Activated CD4-positive, alpha-beta memory T cell treated with anti-CD3 and anti-CD28 coated beads, Interleukin-2, amount 10 ng/mL, durations not matched to agents 7 days and 5 days (primary cell): ENCODE measurements around the gene ABLIM3. TPM values are rescaled to one million over a fixed set of nuclear protein-coding genes. Genes with fewer than 3 reads are reported as not detected.

Source experiments
- CTCF ChIA-PET: fragments of 350-600 bp; sonication (Branson Sonifier 250); formaldehyde crosslinking; loops from one replicate; lab custom pipeline; 2021; ENCODE audit warnings: antibody characterized with exemption, inconsistent platforms; lab: Charles Lee
- POLR2A ChIA-PET: fragments of 350-600 bp; sonication (Branson Sonifier 250); formaldehyde crosslinking; loops from one replicate; lab custom pipeline; 2021; ENCODE audit warnings: antibody characterized with exemption; lab: Charles Lee
- DNase-seq: peaks from one replicate; pipeline ENCODE4 v3.0.0-alpha.2; 2020
- H3K27ac Mint-ChIP-seq: one replicate; pipeline ENCODE4 v1.8.0; 2021; ENCODE audit warnings: mild to moderate bottlenecking, mixed read lengths
- H3K27me3 Mint-ChIP-seq: one replicate; pipeline ENCODE4 v1.8.0; 2021; ENCODE audit warnings: mixed read lengths
- H3K36me3 Mint-ChIP-seq: one replicate; pipeline ENCODE4 v1.8.0; 2021; ENCODE audit warnings: low read depth, mixed read lengths
- H3K4me1 Mint-ChIP-seq: one replicate; pipeline ENCODE4 v1.8.0; 2021; ENCODE audit warnings: mixed read lengths
- H3K4me3 Mint-ChIP-seq: one replicate; pipeline ENCODE4 v1.8.0; 2021; ENCODE audit warnings: mild to moderate bottlenecking, mixed read lengths
- H3K9me3 Mint-ChIP-seq: one replicate; pipeline ENCODE4 v1.8.0; 2021; ENCODE audit warnings: mixed read lengths
- total RNA-seq, 2 experiments: library from RNA; stranded (reverse); gene quantifications; one replicate each; pipeline ENCODE4 v1.2.3, GENCODE V29; 2021

ABLIM3 gene
- total RNA-seq, 2 experiments from 2014 or later: 0.08 to 0.38 TPM

GRCh38 chr5:149123211-149123610 is 18.1 kb upstream of the ABLIM3 start:
- H3K27me3 Mint-ChIP-seq: peaks cover 16% of the 10 kb centered on the region
- DNase-seq: no peak
- ChIA-PET CTCF (interaction anchor here (1.2 to 1.3 kb wide), 2 partner anchors 8 to 88 kb away, joined by 3 to 5 read pairs; no protein-coding TSS in a partner anchor), POLR2A (no interaction called here)
- no peaks in the 10 kb centered on the region for H3K9me3 Mint-ChIP-seq
- no peak overlapping the region for H3K27ac Mint-ChIP-seq
- H3K36me3 Mint-ChIP-seq: no peaks in the 10 kb centered on the region
- no peaks in the 10 kb centered on the region for H3K4me1 Mint-ChIP-seq
- H3K4me3 Mint-ChIP-seq: no peak overlapping the region

GRCh38 chr5:149125386-149125891 is 15.9 kb upstream of the ABLIM3 start:
- H3K27me3 Mint-ChIP-seq: peaks cover 19% of the 10 kb centered on the region
- CTCF ChIA-PET: interaction anchor here (0.7 to 0.9 kb wide), 2 partner anchors 115 to 242 kb away, joined by 3 read pairs; no protein-coding TSS in a partner anchor
- H3K9me3 Mint-ChIP-seq: no peaks in the 10 kb centered on the region

GRCh38 chr5:149126906-149127305 is 14.4 kb upstream of the ABLIM3 start:
- Mint-ChIP-seq H3K27ac (no peak overlapping the region), H3K27me3 (peaks cover 22% of the 10 kb centered on the region), H3K9me3 (no peaks in the 10 kb centered on the region), H3K4me3 (no peak overlapping the region), H3K36me3 (no peaks in the 10 kb centered on the region), H3K4me1 (no peaks in the 10 kb centered on the region)
- ChIA-PET CTCF (interaction anchor here (1.0 to 1.2 kb wide), 2 partner anchors 12 kb away, joined by 4 read pairs; no protein-coding TSS in a partner anchor), POLR2A (no interaction called here)
- DNase-seq: no peak

More at GRCh38 chr5:149125386-149125891, 15.9 kb upstream of the ABLIM3 start:
- DNase-seq: no peak
- Mint-ChIP-seq H3K36me3 (no peaks in the 10 kb centered on the region), H3K27ac (no peak overlapping the region), H3K4me3 (no peak overlapping the region), H3K4me1 (no peaks in the 10 kb centered on the region)
- POLR2A ChIA-PET: no interaction called here

- H3K4me3 Mint-ChIP-seq: no peak overlapping the region
- ChIA-PET POLR2A (no interaction called here), CTCF (interaction anchor here (1.2 kb wide), 1 partner anchor 11 kb away, joined by 4 read pairs; no protein-coding TSS in a partner anchor)
- H3K4me1 Mint-ChIP-seq: no peaks in the 10 kb centered on the region
- H3K9me3 Mint-ChIP-seq: no peaks in the 10 kb centered on the region
- H3K27me3 Mint-ChIP-seq: peaks cover 23% of the 10 kb centered on the region
- DNase-seq: no peak
- H3K36me3 Mint-ChIP-seq: no peaks in the 10 kb centered on the region
- H3K27ac Mint-ChIP-seq: no peak overlapping the region
Observed at GRCh38 chr5:149127394-149127955, 13.8 kb upstream of the ABLIM3 start.

GRCh38 chr5:149128023-149128875 is 13.0 kb upstream of the ABLIM3 start:
- DNase-seq: no peak
- no peaks in the 10 kb centered on the region for H3K36me3 Mint-ChIP-seq
- H3K27ac Mint-ChIP-seq: no peak overlapping the region
- no peaks in the 10 kb centered on the region for H3K9me3 Mint-ChIP-seq
- H3K4me1 Mint-ChIP-seq: no peaks in the 10 kb centered on the region
- peaks cover 23% of the 10 kb centered on the region for H3K27me3 Mint-ChIP-seq
- ChIA-PET CTCF (interaction anchor here (1.0 kb wide), 1 partner anchor 8 kb away, joined by 3 read pairs; no protein-coding TSS in a partner anchor), POLR2A (no interaction called here)
- H3K4me3 Mint-ChIP-seq: no peak overlapping the region

GRCh38 chr5:149129181-149129580 is 12.1 kb upstream of the ABLIM3 start:
- DNase-seq: no peak
- no peaks in the 10 kb centered on the region for H3K36me3 Mint-ChIP-seq
- CTCF ChIA-PET: interaction anchor here (1.0 kb wide), 1 partner anchor 8 kb away, joined by 3 read pairs; no protein-coding TSS in a partner anchor
- no peaks in the 10 kb centered on the region for H3K4me1 Mint-ChIP-seq
- H3K27ac Mint-ChIP-seq: no peak overlapping the region
- H3K9me3 Mint-ChIP-seq: no peaks in the 10 kb centered on the region
- no peak overlapping the region for H3K4me3 Mint-ChIP-seq
- H3K27me3 Mint-ChIP-seq: peaks cover 24% of the 10 kb centered on the region
- POLR2A ChIA-PET: no interaction called here

- POLR2A ChIA-PET: no interaction called here
- peaks cover 26% of the 10 kb centered on the region for H3K27me3 Mint-ChIP-seq
- H3K27ac Mint-ChIP-seq: no peak overlapping the region
Observed at GRCh38 chr5:149130121-149130914, 11.0 kb upstream of the ABLIM3 start.

GRCh38 chr5:149132474-149132873 is 8.8 kb upstream of the ABLIM3 start:
- ChIA-PET CTCF (interaction anchor here (0.6 to 0.9 kb wide), 2 partner anchors 9 to 81 kb away, joined by 3 to 4 read pairs; partner anchors contain the start of gene ABLIM3), POLR2A (no interaction called here)
- H3K4me1 Mint-ChIP-seq: no peaks in the 10 kb centered on the region
- no peak for DNase-seq
- H3K27me3 Mint-ChIP-seq: peaks cover 33% of the 10 kb centered on the region
- H3K9me3 Mint-ChIP-seq: no peaks in the 10 kb centered on the region
- H3K36me3 Mint-ChIP-seq: no peaks in the 10 kb centered on the region
- no peak overlapping the region for H3K27ac Mint-ChIP-seq
- no peak overlapping the region for H3K4me3 Mint-ChIP-seq

More at GRCh38 chr5:149130121-149130914, 11.0 kb upstream of the ABLIM3 start:
- no peak for DNase-seq
- no peaks in the 10 kb centered on the region for H3K9me3 Mint-ChIP-seq
- H3K4me1 Mint-ChIP-seq: no peaks in the 10 kb centered on the region
- H3K36me3 Mint-ChIP-seq: no peaks in the 10 kb centered on the region
- H3K4me3 Mint-ChIP-seq: no peak overlapping the region
- CTCF ChIA-PET: interaction anchor here (2.3 kb wide), 1 partner anchor 11 kb away, joined by 11 read pairs; the partner anchor contains the start of gene ABLIM3

GRCh38 chr5:149133795-149134777 is 7.2 kb upstream of the ABLIM3 start:
- Mint-ChIP-seq H3K4me3 (no peak overlapping the region), H3K4me1 (no peaks in the 10 kb centered on the region), H3K36me3 (no peaks in the 10 kb centered on the region), H3K27ac (no peak overlapping the region), H3K27me3 (peaks cover 33% of the 10 kb centered on the region), H3K9me3 (no peaks in the 10 kb centered on the region)
- ChIA-PET CTCF (no interaction called here), POLR2A (no interaction called here)
- DNase-seq: no peak

- Mint-ChIP-seq H3K36me3 (no peaks in the 10 kb centered on the region), H3K27ac (no peak overlapping the region), H3K4me3 (no peak overlapping the region), H3K9me3 (no peaks in the 10 kb centered on the region), H3K4me1 (no peaks in the 10 kb centered on the region), H3K27me3 (peaks cover 34% of the 10 kb centered on the region)
- CTCF ChIA-PET: interaction anchor here (4.7 kb wide), 1 partner anchor 130 kb away, joined by 22 read pairs; no protein-coding TSS in a partner anchor
- no peak for DNase-seq
- POLR2A ChIA-PET: no interaction called here
Observed at GRCh38 chr5:149134778-149135500, 6.4 kb upstream of the ABLIM3 start.

- Mint-ChIP-seq H3K36me3 (no peaks in the 10 kb centered on the region), H3K27ac (no peak overlapping the region), H3K4me3 (no peak overlapping the region), H3K4me1 (no peaks in the 10 kb centered on the region), H3K27me3 (peaks cover 35% of the 10 kb centered on the region), H3K9me3 (no peaks in the 10 kb centered on the region)
- POLR2A ChIA-PET: no interaction called here
- CTCF ChIA-PET: interaction anchor here (1.0 to 4.7 kb wide), 3 partner anchors 11 to 133 kb away, joined by 4 to 22 read pairs (median 8); no protein-coding TSS in a partner anchor
- no peak for DNase-seq
Observed at GRCh38 chr5:149135536-149136201, 5.6 kb upstream of the ABLIM3 start.
